GM21447 (cell line): ENCODE results near the gene INTS7.
"Not testable (repeated sequence)": the region's sequence is repeated elsewhere in the genome, so short reads cannot be mapped to it uniquely, and the experiment has no call there.

Source experiments
- ATAC-seq: cut with Tn5 transposase; IDR thresholded peaks from one replicate; pipeline ENCODE4 v1.9.1; 2021; ENCODE audit not compliant: unreplicated experiment

Gene INTS7

GRCh38 chr1:211986628-211987254 lies 48.6 kb downstream of the INTS7 start:
- no peak for ATAC-seq

GRCh38 chr1:211985556-211986264 lies 49.6 kb downstream of the INTS7 start:
- ATAC-seq: peak; percentile 90

GRCh38 chr1:211978596-211978995 lies 56.8 kb downstream of the INTS7 start:
- no peak for ATAC-seq

- ATAC-seq: no peak
Observed at GRCh38 chr1:211975152-211975941, 60.0 kb downstream of the INTS7 start.

- ATAC-seq: no peak
Observed at GRCh38 chr1:211973541-211973940, 61.8 kb downstream of the INTS7 start.

GRCh38 chr1:211968200-211968834 lies 67.0 kb downstream of the INTS7 start:
- ATAC-seq: no peak

GRCh38 chr1:211967704-211968103 lies 67.7 kb downstream of the INTS7 start:
- ATAC-seq: no peak

GRCh38 chr1:211965108-211965805 lies 70.1 kb downstream of the INTS7 start:
- ATAC-seq: no peak

- ATAC-seq: no peak
Observed at GRCh38 chr1:211959680-211960079, 75.7 kb downstream of the INTS7 start.

GRCh38 chr1:211959221-211959620 lies 76.1 kb downstream of the INTS7 start:
- ATAC-seq: no peak

- ATAC-seq: not testable (repeated sequence)
Observed at GRCh38 chr1:211954028-211954427, 81.3 kb downstream of the INTS7 start.

- not testable (repeated sequence) for ATAC-seq
Observed at GRCh38 chr1:211953543-211953942, 81.8 kb downstream of the INTS7 start.

GRCh38 chr1:211952299-211952698 lies 83.1 kb downstream of the INTS7 start:
- ATAC-seq: no peak

- ATAC-seq: peak; percentile 98
Observed at GRCh38 chr1:211951856-211952255, 83.5 kb downstream of the INTS7 start.

GRCh38 chr1:211948377-211948776 lies 87.0 kb downstream of the INTS7 start:
- no peak for ATAC-seq

- no peak for ATAC-seq
Observed at GRCh38 chr1:211947396-211948295, 87.7 kb downstream of the INTS7 start.

GRCh38 chr1:211944733-211945500 lies 90.4 kb downstream of the INTS7 start:
- no peak for ATAC-seq

GRCh38 chr1:211942583-211942982 lies 92.8 kb downstream of the INTS7 start:
- ATAC-seq: no peak

GRCh38 chr1:211939876-211940468 lies 95.4 kb downstream of the INTS7 start:
- peak; percentile 75 for ATAC-seq
